Measurements from ENCODE around the gene MBOAT7.
"Not testable (repeated sequence)": the region's sequence is repeated elsewhere in the genome, so short reads cannot be mapped to it uniquely, and the experiment has no call there.

Gene MBOAT7

DNA sequence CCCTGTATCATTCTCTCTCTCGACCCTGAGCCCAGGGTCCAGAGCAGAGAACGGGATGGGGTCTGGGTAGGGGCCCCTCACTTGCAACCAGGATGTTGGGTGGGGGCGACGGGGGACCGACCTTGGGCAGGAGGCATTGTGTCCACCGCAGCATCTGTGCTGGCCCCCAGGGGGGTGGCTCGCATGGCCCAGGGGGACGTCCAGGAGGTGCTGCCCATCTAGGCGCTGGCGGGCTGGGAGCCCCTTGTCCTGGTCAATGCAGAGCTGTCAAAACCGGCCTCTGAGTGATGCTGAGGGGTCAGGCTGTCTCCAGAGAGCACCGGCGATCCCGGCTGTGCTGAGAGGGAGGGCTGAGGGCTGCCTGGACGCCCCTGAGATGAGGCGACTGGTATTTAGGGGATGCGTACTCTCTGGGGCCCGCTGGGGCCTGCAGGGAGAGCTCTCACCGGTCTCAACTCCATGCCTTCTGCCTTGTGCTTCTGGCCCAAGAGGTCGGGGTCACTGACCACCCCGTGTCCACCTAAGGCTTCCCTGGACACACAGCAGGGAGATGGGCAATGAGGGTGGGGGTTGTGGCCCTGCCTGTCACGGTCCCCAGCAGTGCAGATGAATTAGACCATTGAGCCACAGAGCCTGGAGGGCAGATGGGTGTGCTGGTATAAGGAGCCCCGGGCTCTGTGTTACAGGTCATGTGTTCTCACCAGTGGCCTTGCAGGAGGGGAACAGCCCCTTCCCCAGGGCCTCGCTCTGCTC is 19.9 kb upstream of the MBOAT7 start:
- no peak for DNase-seq

DNA sequence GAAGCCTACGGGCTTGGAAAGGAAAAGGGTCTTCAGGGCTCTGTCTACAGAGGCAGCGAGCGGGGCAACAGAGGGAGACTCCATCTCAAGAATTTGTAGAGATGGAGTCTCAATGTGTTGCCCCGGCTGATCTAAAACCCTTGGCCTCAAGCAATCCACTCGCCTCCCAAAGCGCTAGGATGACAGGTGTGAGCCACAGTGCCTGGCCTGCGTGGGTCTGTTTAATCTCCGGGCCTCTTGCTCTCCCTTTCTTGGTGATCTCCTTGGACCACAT is 19.3 kb upstream of the MBOAT7 start:
- DNase-seq, result no peak

DNA sequence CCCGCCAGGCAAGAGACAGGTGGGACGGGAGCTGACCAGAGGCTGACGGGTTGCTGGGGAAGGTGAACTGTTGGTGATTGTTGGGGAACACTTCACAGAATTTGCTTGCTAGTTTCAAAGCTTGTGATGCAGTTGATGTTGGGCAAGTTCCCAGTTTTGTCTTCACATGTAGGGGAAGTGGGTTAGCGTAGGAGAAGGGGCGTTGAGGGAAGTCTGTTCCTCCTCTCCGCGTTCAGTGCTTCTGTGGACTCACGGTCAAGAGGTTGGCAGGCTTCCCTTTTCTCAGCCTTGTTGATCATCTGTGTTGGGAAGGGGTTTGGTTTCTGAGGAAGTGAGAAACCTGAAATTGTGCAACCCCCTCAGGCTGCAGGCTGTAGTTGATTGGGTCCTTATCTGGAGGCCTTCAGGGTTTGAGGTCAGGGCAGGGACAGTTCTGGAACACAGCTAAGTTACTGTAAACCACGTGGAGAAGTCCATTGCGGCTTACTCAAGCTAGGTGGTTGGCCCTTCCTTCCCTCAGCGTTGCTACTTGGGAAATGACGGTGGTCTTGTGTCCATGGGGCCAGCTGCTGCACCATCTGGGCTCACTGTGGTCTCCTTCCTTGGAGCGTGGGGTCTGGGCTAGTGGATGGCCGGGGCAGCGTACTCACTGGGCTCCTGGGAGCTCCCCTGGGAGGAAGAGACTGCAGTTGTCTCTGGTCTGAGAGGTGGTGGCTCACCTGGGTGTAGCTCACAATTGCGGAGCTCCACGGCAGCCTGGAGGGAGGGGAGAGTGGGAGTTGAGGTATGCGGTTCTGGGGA is 18.8 kb upstream of the MBOAT7 start:
- DNase-seq, result no peak

DNA sequence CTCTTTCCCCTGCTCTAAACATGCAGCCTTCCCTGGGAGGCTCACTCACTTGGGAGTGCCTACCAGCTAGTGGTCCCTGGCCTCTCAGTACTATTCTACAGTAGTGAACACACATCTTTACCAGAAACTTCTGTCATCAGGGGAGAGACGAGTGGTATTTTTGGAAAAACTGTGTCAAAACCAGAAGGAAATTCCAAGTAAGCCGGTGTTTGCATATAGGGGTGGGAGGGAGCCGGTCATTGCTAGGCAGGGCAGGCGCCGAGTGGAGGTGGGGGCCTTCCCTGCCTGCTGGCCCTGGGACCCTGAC is 18.2 kb upstream of the MBOAT7 start:
- no peak for DNase-seq

DNA sequence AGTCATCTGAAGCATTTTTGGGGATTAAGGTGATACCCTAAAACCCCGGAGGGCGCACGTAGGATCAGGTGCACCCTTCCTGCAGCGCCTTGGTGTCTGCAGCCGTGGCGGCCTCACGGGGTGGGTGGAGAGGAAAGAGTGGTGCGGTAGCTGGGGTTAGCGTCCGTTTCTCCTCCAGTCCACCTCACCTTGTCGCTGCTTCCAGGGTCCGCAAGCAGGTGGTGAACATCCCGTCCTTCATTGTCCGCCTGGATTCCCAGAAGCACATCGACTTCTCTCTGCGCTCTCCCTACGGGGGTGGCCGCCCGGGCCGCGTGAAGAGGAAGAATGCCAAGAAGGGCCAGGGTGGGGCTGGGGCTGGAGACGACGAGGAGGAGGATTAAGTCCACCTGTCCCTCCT is 17.8 kb upstream of the MBOAT7 start:
- DNase-seq, result not testable (repeated sequence)

DNA sequence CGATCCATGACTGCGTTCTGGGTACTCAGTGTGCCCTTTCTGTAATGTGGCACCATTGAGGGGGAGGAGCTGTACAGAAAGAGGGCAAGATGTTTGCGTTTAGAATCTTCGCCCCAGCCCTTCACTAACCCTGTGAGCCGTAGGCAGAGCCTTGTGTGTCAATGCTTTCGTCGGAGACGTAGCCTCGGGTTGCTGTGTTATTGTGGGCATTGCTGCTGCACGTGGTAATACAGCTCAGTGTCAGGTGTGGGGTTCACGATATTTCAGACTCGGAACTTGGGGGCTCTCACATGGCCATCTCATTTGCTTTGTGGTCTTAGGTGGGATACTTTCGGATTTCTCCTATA is 17.4 kb upstream of the MBOAT7 start:
- DNase-seq, result no peak

DNA sequence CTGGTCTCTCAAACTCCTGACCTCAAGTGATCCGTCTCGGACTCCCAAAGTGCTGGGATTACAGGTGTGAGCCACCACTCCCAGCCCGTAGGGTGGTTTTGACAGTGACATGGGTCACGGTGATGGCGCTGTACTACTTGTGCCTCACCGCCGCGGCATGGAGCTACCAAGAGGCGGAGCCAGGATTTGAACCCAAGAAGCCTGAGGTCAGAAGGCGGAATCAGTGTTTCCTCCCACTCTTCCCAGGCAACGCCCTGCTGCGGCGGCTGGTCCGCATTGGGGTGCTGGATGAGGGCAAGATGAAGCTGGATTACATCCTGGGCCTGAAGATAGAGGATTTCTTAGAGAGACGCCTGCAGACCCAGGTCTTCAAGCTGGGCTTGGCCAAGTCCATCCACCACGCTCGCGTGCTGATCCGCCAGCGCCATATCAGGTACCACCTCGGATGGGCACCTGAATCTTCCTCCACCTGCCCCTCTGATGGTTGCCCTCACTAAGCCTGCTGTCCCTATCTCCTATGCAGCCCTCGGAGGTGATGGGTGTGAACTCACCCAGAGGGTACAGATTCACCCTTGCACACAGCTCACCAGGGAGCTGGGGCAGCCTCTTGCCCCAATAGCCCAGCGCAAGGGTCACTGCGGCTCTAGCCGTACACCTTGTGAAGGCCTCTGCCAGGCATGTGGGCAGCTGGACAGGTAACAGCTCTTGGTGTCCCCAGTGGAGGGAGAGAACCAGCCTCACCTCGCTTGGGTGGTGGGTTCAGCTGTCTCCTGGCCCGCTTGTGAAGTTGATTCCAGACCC is 16.9 kb upstream of the MBOAT7 start:
- DNase-seq, result no peak

DNA sequence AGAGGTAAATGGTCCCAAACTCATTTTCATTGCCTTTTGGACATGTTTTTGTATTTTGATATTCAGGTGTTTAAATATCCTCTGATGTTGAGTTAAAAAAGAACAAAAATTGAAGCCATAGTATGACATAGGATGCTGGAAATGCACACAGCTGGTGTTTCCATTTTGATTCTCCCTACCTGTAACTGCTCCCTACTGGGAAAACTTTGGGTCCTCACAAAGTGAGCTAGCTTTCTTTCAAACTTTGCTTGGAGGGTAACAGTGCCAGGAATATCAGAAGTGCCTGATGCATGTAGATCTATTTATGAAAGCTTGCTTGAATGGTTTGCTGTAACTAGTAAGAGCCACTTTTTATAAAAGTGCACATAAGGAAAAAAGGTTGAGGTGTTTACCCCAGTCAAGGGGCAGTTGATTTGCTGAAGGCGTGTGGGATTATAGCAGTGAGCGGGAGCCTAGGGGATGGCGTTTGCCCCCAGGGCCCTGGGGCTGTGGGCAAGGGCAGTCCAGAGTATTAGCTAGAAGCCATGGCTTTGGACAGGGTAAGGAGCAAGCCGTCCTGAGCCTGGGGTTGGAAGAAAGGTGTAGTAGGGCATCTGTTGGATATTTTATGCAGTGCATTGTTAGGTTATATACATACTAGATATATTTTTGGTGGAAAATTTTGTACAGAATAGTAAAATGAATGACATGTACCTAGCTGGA is 15.5 kb upstream of the MBOAT7 start:
- DNase-seq, result no peak

DNA sequence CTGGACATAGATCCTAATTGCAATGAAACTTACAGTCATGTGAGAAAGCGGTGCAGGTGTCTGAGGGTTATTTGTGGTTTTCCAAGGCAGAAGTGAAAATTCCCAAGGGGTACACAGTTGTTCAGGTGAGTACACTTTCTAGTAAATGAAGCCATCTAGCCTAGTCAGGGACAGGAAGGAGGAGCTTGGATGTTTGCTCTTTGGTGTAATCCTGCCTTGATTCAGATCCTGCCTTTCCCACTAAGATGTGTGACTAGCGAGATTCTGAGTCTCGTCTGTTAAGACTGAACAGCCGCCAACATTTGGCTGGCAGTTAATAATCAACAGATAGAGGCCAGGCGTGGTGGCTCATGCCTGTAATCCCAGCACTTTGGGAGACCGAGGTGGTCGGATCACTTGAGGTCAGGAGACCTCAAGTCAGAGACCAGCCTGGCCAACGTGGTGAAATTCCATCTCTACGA is 13.8 kb upstream of the MBOAT7 start:
- no peak for DNase-seq

DNA sequence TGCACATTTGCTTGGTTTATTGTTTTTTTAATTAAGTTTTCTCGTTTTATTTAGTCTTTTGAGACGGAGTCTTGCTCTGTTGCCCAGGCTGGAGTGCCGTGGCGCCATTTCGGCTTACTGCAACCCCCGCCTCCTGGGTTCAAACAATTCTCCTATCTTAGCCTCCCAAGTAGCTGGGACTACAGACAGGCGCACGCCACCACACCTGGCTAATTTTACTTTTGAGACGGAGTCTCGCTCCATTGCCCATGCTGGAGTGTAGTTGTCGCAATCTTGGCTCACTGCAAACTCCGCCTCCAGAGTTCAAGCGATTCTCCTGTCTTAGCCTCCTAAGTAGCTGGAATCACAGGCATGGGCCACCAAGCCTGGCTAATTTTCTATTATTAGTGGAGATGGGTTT is 12.6 kb upstream of the MBOAT7 start:
- no peak for DNase-seq

DNA sequence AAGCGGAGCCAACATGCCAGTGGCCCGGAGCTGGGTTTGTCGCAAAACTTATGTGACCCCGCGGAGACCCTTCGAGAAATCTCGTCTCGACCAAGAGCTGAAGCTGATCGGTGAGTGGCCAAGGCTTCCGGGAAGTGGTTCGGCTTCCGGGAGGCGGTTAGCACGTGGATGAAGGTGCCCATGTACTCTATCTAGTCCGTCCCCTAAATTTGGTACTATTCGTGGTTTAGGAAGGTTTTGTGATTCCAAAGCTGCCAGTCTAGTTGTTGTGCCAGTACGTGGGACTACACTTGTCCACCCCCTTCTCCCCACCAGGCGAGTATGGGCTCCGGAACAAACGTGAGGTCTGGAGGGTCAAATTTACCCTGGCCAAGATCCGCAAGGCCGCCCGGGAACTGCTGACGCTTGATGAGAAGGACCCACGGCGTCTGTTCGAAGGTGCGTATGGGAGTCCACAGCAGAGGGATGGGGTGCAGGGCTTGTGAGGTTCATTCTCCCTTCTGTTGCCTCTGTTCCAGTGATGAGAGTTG is 11.9 kb upstream of the MBOAT7 start:
- no peak for DNase-seq

DNA sequence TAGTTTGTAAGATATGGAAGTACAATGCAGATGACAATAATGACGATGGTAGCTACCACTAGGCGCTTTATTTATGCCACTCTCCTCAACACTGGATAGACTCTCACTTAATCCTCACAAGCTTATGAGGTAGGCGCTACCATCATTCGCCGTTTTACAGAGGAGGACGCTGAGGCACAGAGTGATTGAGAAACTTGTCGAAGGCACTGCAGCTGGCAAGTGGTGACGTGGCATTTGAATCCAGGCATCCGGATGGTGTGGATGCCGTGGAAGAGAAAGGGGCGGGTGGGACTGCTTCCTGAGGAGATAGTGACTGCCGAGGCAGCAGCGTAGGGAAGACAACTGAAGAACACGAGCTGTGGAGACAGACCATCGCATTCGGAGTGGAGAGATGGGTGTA is 10.0 kb upstream of the MBOAT7 start:
- DNase-seq, result no peak

DNA sequence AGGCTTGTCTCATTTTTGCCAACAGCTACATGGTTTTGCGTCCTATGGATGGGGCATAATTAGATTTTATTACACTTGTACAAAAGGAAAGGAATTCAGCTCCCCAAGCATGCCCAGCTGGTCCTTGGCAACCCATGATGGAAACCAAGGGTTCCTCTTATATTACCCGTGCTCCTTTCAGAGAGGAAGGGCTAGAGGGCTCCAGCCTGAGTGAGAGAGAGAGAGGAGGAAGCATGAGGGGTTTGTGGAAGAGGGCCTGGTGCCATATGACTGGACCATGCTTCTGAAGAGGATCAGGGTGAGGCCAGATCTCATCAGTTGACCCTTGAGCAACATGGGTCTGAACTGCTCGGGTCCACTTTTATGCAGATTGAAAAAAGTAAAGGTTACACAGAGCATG is 7.7 kb upstream of the MBOAT7 start:
- DNase-seq, result no peak

DNA sequence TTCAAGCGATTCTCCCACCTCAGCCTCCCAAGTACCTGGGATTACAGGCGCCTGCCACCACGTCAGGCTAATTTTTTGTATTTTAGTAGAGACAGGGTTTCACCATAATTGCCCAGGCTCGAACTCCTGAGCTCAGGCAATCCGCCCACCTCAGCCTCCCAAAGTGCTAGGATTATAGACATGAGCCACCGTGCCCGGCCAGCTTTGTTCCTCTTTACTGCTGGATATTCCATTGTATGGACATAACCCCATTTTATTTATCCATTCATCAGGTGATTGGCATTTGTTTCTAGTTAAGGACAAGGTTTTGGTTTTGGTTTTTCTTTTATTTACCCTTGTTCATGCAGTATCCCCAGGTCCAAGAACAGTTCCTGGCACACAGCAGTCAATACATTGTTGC is 7.2 kb upstream of the MBOAT7 start:
- DNase-seq, result no peak

DNA sequence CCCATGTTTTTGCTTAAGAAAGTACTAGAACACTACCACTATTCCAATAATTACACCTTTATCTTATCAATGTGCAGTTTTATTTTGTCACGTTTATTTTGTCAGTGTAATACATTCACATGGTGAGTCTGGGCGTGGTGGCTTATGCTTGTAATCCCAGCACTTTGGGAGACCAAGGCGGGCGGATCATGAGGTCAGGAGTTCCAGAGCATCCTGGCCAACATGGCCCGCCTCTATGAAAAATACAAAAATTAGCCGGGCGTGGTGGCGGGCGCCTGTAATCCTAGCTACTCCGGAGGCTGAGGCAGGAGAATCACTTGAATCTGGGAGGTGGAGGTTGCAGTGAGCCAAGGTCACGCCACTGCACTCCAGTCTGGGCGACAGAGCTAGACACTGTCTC is 5.1 kb upstream of the MBOAT7 start:
- not testable (repeated sequence) for DNase-seq

DNA sequence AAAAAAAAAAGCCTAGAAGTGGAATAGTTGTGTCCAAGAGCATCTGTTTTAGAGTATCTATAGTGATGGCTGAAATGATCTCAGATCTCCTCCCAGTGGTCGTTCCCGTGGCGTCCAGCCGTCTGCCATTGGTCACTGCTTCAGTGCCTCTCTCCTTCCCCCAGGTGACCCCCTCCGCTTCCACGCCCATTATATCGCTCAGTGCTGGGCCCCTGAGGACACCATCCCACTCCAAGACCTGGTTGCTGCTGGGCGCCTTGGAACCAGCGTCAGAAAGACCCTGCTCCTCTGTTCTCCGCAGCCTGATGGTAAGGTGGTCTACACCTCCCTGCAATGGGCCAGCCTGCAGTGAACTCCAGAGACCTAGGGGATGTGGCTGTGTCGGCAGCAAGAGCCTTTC is 3.6 kb upstream of the MBOAT7 start:
- DNase-seq, result no peak

DNA sequence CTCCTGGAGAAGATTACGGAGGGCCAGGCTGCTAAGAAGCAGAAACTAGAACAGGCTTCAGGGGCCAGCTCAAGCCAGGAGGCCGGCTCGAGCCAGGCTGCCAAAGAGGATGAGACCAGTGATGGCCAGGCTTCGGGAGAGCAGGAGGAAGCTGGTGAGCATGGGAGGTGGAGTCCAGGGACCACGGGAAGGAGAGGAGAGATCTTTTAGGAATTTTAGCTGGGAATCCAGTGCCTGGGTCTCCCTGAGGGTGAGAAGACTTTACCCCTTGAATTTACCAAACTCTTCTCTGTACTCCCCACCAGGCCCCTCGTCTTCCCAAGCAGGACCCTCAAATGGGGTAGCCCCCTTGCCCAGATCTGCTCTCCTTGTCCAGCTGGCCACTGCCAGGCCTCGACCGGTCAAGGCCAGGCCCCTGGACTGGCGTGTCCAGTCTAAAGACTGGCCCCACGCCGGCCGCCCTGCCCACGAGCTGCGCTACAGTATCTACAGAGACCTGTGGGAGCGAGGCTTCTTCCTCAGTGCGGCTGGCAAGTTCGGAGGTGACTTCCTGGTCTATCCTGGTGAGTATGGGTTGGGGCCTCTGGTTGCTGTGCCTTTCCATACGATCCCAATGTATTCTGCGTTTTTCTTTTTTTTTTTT is 2.6 kb upstream of the MBOAT7 start:
- no peak for DNase-seq

DNA sequence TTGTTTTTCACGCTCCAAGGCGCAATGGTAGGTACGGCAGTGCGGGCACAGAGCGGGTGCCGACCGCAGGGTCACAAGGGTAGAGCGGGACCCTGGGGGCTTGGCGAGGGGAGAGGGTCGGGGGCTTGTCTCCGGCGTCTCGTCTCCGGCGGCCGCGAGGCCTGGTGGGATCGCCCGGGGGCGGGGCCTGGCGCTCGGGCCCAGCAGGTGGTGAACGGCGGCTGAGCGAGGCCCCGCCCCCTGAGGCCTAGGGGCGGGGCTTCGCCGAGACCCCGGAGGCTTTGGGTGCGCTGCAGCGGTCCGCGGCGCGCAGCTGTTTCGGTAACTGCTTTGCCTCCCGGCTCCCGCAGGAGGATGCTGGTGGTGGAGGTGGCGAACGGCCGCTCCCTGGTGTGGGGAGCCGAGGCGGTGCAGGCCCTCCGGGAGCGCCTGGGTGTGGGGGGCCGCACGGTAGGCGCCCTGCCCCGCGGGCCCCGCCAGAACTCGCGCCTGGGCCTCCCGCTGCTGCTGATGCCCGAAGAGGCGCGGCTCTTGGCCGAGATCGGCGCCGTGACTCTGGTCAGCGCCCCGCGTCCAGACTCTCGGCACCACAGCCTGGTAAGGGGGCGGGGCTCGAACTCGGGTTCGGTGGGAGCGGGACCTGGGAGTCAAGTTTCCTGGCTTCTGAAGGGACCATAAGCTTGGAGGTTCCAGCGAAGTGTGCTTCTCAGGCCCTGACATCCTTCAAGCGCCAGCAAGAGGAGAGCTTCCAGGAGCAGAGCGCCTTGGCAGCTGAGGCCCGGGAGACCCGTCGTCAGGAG is 1.8 kb upstream of the MBOAT7 start, which contains the start of gene TSEN34:
TSEN34 (plus strand) TSS at position 298 of the 800 bp plus-strand sequence; CDS start at position 355, 57 bp downstream.
- DNase-seq, result peak; percentile 83 to 85

DNA sequence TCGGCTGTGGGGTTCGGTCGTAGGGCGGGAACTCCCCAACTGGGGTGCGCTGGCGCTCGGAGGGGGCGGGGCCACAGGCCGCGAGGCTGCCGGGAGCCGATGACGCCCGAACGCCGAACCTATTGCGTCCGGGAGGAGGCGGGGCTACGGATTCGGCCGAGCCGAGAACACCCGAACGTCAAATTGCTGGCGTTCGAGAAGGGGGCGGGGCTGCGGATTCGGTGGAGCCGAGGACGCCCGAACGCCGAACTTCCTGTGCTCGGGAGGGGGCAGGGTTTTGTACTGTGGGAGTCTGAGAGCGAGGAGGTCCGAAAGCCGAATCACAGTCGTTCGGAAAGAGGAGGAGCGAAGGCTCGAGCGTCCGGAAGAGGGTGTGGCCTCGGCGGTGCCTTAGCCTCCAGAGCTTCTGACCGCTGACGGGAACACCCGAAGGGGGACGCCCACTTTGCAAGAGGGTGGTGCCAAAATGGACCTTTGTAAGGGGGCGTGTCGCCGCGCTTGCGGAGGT is 1.2 kb upstream of the MBOAT7 start:
- peak; percentile 97 to 98 for DNase-seq

DNA sequence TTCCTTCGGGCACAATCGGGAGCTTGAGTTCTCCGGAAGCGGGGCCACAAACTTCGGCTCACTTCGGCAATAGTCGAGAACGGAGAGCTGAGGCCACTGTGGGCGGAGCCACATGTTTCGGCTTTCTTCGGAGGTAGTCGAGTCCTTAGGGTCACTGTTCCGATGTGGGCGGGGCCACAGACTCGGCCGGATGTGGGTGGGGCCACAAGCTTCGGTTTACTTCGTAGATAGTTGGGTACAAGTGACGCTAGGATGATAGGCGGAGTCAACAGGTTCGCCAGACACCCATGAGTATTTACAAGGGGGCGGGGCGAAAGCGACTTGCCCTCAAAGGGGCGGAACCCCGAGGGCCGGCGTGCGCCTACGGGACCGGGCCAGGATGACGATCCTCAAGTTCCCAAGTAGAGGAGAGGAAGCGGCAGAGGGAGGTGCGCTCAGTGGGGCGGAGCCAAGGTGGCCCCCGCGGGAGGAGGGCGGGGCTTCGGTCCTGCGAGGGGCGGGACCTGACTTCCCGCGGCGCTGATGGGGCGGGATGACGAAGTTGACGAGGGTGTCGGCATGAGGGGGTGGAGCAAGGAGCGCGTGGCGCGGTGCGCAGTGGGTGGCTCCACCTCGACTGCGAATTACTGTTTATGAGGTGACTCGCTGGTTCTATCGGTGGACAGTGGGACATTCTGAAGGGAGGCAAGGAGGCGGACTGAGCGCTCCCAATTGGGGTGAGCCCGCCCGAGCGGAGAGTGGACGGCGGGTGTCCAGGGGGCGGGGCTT is 539 bp upstream of the MBOAT7 start:
- DNase-seq, result peak; percentile 100

Measured in SHP77 (cell line).